Stimulated activated CD4-positive, alpha-beta T cell treated with anti-CD3 and anti-CD28 coated beads, Interleukin-12 subunit alpha, Interleukin-12 subunit beta, amount 100 ng/mL, for 24 hours (primary cell): ENCODE results near the gene ABI2.

ENCODE experiments used
- DNase-seq, 2 experiments: peaks; one replicate each; pipeline ENCODE4 v3.0.0-alpha.2; 2020; ENCODE audit warnings: low read depth in 2 of 2

ABI2 gene

DNA sequence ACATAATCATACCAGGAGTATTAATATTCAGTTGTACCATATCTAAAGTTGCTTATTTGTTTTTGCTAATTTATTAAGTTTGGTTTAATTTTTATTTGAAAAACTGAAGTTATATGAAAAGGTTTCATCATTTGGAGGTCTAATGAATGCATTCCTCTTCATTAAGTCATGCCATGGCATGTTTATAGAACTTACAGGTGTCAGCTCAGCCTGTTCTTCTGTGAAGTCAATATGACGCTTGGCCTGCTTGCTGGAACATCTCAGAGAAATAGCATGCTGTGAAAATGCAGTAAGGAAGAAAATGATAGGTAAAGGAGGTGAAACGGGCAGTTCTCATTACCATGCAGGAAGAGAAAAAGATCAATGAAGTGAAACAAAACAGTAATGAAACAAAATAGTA is 148.7 kb downstream of the ABI2 start:
- no peak for DNase-seq

DNA sequence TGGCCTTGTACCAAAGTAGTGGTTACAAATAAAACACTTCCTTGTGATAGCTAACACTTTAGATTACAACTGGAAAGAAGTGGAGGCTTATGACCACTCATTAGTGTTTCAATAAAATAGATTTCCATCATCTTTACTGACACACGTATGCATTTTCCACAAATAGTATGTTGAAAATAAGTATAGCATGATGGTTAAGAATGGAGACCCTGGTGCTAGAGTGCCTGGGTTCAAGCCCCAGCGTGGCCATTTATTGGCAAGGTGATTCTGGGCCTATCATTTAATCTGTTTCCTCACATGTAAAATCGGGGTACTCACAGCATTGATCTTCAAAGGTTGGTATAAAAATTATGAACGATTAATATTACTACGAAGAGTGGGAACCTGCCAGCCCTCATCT is 152.4 kb downstream of the ABI2 start:
- DNase-seq: no peak

DNA sequence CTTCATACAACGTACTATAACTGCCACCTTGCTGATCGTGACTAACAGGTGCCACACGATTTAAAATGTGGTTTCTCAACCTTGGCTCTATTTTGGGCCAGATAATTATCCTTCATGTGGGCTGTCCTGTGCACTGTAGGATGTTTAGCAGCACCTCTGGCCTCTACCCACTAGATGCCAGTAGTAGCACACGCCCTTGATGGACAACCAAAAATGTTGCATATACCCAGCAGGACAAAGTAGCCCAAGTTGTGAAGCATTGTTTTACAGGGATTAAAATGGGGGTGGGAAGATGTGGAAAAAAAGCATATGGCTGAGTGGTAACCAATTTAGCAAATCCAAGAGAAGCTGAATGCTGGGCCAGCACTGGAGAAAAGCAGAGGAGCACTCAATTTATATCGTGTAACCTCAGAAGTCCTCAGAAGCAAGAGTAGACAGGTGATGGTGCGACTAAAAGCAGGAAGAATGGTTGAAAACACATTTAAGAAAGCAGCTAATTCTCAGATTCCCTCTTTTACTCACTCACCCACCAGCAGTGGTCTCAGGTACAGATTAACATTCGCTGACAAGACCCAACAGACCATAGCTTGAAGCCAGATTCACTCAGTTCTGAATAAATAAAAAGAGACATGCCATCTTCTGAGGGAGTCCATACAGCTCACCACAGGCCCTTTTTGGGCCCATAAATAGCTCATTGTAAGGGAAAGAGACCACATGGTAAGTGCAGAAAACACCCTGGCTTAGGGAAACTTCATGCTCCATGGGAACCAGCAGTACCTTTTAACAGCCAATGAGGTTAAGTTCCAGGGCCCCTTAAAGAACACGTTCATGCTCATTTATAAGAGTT is 156.3 kb downstream of the ABI2 start:
- DNase-seq: peak in 1 of 2 experiments; percentile 25

DNA sequence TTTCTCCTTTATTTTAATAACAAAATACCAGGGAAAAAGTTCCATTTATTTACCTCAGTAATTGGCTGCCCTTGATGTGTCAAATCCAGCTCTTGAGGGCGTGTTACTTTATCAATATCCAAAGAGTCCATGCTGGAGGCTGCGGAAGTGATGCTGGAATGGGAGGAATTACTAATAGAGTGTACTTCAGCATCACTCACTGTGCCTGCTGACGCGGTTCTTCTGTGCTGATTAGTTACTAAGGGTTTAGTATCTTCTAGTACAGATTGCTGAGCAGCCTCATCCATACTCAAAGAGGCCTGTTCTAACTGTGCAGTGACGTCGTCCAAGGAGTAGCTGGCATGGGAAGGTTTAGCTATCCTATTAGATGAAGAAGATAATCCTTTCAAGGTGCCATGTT is 161.3 kb downstream of the ABI2 start:
- no peak for DNase-seq

DNA sequence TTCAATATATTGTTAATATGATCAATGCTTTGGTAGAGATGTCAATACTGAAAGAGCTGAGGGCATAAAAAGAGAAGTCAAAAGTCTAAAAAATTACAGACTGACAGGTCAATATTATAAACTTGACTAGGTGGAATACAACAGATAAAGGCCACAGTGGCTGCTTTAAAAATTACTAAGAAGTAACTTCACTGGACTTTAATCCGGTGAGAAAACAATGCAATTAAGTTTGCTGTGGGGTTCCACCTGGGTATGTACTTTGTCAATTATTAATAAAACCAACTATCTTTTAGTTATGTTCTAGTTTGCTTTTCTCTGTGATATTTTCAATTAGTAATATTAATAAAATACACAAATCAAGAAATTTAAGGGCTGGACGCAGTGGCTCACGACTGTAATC is 162.2 kb downstream of the ABI2 start:
- no peak for DNase-seq

DNA sequence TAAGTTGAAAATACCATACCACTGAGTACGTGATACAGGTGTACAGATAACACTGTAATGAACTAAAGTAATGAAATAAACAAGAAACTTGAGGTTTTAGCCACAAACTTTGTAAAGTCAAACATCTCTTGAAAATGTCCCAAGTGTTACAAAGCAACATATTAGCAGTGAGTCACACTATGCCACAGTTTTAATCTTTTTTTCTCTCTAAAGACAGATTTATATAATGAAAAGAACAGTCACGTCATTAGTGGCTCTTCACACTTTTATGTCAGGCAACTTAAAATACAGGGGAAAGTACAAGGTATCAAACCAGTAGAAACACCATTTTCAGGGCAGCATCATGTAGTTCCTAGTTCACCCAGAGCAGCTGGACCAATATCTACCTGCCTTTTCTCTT is 164.8 kb downstream of the ABI2 start:
- DNase-seq: no peak
